Neural progenitor cell (in vitro differentiated cells): ENCODE results near the gene LPP.

ENCODE experiments used
- CTCF ChIP-seq: fragments of 200-600 bp; sonication (generic); IDR thresholded peaks from 2 replicates; pipeline ENCODE4 v1.5.1; 2017; ENCODE audit warnings: antibody characterized with exemption, mild to moderate bottlenecking
- EZH2phosphoT487 ChIP-seq: fragments of 200-600 bp; sonication (generic); IDR thresholded peaks from 2 replicates; pipeline ENCODE4 v1.6.1; 2017; ENCODE audit warnings: antibody characterized with exemption

GRCh38 chr3:188205992-188206416, 52.0 kb downstream of the LPP start:
- TF ChIP-seq CTCF (peak; percentile 40), EZH2phosphoT487 (no peak)
